ENCODE data around the gene IRX6. TPM values are rescaled to one million over a fixed set of nuclear protein-coding genes. Genes with fewer than 3 reads are reported as not detected.

The IRX6 gene
- total RNA-seq, 1 donor from 2014 or later = not detected

- intact Hi-C loops (cut with micrococcal nuclease) = no loop called here
- no peaks in the 10 kb centered on the region for H3K9me3 Mint-ChIP-seq
- no peak overlapping the region for H3K4me3 Mint-ChIP-seq (ENCODE audit: low read depth)
- H3K27me3 Mint-ChIP-seq (ENCODE audit: low read depth) = no peaks in the 10 kb centered on the region
- H3K4me1 Mint-ChIP-seq (ENCODE audit: low read depth) = no peaks in the 10 kb centered on the region
- no peaks in the 10 kb centered on the region for H3K36me3 Mint-ChIP-seq (ENCODE audit: low read depth)
- DNase-seq (ENCODE audit: low spot score) = no peak
- H3K27ac Mint-ChIP-seq = no peak overlapping the region
Observed at GRCh38 chr16:55350984-55351383, 27.0 kb downstream of the IRX6 start.

DNA sequence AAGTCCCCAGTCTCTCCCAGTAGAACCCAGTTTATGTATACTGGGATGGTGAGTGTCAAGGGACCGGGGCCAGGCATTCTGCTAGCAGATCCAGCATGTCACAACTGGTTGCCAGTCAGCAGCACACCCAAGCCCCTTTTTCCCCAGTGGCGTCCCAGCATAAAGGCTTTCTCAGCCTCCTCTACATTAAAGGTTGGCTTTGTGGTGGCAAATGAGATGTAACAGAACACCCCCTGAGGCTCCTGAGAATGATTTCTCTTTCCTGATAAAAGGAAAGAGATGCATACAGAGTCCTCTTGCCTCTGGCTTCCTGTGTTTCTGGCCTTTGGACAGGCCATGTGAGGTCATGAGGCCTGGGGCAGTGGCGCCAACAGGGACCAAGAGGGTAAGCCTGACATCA lies 27.9 kb downstream of the IRX6 start:
- no peaks in the 10 kb centered on the region for H3K36me3 Mint-ChIP-seq (ENCODE audit: low read depth)
- H3K4me3 Mint-ChIP-seq (ENCODE audit: low read depth) = no peak overlapping the region
- no peak overlapping the region for H3K27ac Mint-ChIP-seq
- intact Hi-C loops (cut with micrococcal nuclease) = no loop called here
- DNase-seq (ENCODE audit: low spot score) = no peak
- H3K4me1 Mint-ChIP-seq (ENCODE audit: low read depth) = no peaks in the 10 kb centered on the region
- no peaks in the 10 kb centered on the region for H3K27me3 Mint-ChIP-seq (ENCODE audit: low read depth)
- no peaks in the 10 kb centered on the region for H3K9me3 Mint-ChIP-seq

DNA sequence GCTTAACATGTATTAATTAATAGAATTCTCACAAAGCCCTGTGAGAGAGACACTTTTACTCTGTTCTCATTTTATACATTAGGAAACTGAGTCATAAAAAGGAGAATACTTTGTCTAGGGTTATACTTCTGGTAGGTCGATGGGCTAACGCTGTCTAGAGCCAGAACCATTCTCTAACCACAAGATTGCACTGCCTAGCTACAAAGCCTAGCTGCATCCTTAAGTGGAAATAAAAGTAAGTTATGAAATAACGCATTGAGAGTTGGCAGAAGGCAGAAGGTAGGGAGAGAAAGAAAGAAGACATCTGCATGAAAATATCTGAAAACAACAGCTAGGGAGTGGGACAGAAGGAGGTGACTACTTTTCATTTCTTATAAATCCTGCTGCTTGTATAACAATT lies 33.2 kb downstream of the IRX6 start:
- intact Hi-C loops (cut with micrococcal nuclease) = no loop called here
- no peaks in the 10 kb centered on the region for H3K4me1 Mint-ChIP-seq (ENCODE audit: low read depth)
- no peaks in the 10 kb centered on the region for H3K27me3 Mint-ChIP-seq (ENCODE audit: low read depth)
- H3K9me3 Mint-ChIP-seq = no peaks in the 10 kb centered on the region
- no peak overlapping the region for H3K27ac Mint-ChIP-seq
- no peak overlapping the region for H3K4me3 Mint-ChIP-seq (ENCODE audit: low read depth)
- no peak for DNase-seq (ENCODE audit: low spot score)
- H3K36me3 Mint-ChIP-seq (ENCODE audit: low read depth) = no peaks in the 10 kb centered on the region

DNA sequence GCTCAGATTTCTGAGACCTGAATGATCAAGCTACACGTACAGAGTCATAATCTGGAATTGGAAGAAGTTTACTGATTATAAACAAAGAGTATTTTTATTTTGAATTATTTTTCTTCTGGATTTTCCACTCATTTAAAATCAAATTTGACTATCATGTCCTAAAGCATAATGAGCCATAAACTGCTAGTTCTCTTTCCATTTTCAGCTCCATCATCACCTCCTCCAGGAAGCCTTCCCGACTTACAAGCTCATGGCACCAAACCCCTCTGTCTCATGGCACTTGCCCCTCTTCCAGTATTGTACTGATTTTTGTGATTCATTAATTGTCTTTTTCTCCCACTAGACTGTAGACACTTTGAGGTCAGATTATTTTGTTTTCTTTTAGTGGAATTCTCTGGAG lies 35.9 kb downstream of the IRX6 start:
- no peaks in the 10 kb centered on the region for H3K36me3 Mint-ChIP-seq (ENCODE audit: low read depth)
- no peak for DNase-seq (ENCODE audit: low spot score)
- H3K27me3 Mint-ChIP-seq (ENCODE audit: low read depth) = no peaks in the 10 kb centered on the region
- no peak overlapping the region for H3K4me3 Mint-ChIP-seq (ENCODE audit: low read depth)
- H3K9me3 Mint-ChIP-seq = no peaks in the 10 kb centered on the region
- no peaks in the 10 kb centered on the region for H3K4me1 Mint-ChIP-seq (ENCODE audit: low read depth)
- intact Hi-C loops (cut with micrococcal nuclease) = no loop called here
- H3K27ac Mint-ChIP-seq = no peak overlapping the region

GRCh38 chr16:55364811-55365210 lies 40.8 kb downstream of the IRX6 start:
- Mint-ChIP-seq H3K27ac (no peak overlapping the region), H3K9me3 (no peaks in the 10 kb centered on the region), H3K36me3 (ENCODE audit: low read depth) (no peaks in the 10 kb centered on the region), H3K27me3 (ENCODE audit: low read depth) (peaks cover 10% of the 10 kb centered on the region), H3K4me1 (ENCODE audit: low read depth) (no peaks in the 10 kb centered on the region), H3K4me3 (ENCODE audit: low read depth) (no peak overlapping the region)
- no peak for DNase-seq (ENCODE audit: low spot score)
- intact Hi-C loops (cut with micrococcal nuclease) = no loop called here

DNA sequence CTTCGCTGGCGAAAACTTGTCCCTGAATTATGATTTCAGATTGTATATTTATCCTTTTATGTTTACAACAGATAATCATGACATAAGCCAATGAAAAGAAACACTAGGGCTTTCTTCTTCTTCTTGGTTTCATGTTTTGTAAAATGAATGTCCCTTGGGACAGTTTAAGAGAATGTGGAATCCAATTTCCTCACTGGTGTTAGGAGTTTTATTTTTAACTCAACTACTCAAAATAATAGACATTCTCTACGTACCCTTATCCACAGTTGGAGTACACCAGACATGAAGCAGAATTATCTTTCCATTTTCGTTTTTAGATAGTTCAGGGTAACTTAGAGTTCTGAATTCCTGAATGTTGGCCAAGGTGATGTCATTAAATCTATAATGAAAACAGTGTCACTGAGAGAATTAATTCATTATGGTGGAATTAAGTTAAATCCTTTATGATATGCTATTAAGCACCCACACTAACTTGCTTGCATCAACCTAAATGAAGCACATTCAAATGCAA lies 43.4 kb downstream of the IRX6 start:
- H3K9me3 Mint-ChIP-seq = no peaks in the 10 kb centered on the region
- no peaks in the 10 kb centered on the region for H3K4me1 Mint-ChIP-seq (ENCODE audit: low read depth)
- H3K27me3 Mint-ChIP-seq (ENCODE audit: low read depth) = peaks cover 32% of the 10 kb centered on the region
- intact Hi-C loops (cut with micrococcal nuclease) = no loop called here
- no peak overlapping the region for H3K27ac Mint-ChIP-seq
- H3K4me3 Mint-ChIP-seq (ENCODE audit: low read depth) = no peak overlapping the region
- no peak for DNase-seq (ENCODE audit: low spot score)
- H3K36me3 Mint-ChIP-seq (ENCODE audit: low read depth) = no peaks in the 10 kb centered on the region

DNA sequence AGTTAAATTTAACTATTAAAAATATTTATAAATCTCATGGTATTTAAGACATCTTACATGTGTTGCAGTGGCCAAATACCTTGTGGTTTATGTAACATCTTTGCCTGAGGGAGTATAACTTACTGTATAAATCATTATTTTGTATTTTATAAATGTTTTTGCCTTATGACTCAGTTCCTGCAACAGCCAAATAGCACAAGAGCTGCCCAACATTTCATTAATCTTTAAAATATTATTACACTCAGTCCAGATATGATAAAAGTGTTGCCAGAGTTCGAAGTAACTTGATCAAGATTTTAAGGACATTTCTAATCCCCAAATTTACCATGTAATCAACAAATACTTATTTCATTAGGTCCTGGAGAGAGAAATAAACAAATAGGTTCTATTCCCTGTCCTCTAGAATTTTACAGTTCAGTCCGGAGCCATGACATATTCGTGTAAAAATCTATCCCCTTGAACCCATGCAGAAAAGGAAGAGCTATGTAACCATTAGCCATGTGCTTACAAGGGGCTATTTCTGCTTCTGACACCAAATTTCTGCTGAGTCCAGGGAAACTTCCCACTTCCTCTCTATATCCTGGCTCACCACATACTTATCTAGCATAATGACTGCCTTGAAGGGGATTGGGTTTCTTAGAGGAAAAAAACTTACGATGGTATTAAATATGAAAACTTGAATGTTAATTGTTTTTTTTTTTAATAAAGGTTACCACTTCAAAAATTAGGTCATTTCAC lies 44.0 kb downstream of the IRX6 start:
- H3K4me1 Mint-ChIP-seq (ENCODE audit: low read depth) = no peaks in the 10 kb centered on the region
- intact Hi-C loops (cut with micrococcal nuclease) = no loop called here
- no peaks in the 10 kb centered on the region for H3K9me3 Mint-ChIP-seq
- no peak for DNase-seq (ENCODE audit: low spot score)
- no peaks in the 10 kb centered on the region for H3K36me3 Mint-ChIP-seq (ENCODE audit: low read depth)
- peaks cover 37% of the 10 kb centered on the region for H3K27me3 Mint-ChIP-seq (ENCODE audit: low read depth)
- no peak overlapping the region for H3K4me3 Mint-ChIP-seq (ENCODE audit: low read depth)
- no peak overlapping the region for H3K27ac Mint-ChIP-seq

- intact Hi-C loops (cut with micrococcal nuclease) = no loop called here
- Mint-ChIP-seq H3K27ac (no peak overlapping the region), H3K4me3 (ENCODE audit: low read depth) (no peak overlapping the region), H3K27me3 (ENCODE audit: low read depth) (peaks cover 37% of the 10 kb centered on the region), H3K9me3 (no peaks in the 10 kb centered on the region), H3K4me1 (ENCODE audit: low read depth) (no peaks in the 10 kb centered on the region), H3K36me3 (ENCODE audit: low read depth) (no peaks in the 10 kb centered on the region)
- no peak for DNase-seq (ENCODE audit: low spot score)
Observed at GRCh38 chr16:55369151-55369550, 45.1 kb downstream of the IRX6 start.

DNA sequence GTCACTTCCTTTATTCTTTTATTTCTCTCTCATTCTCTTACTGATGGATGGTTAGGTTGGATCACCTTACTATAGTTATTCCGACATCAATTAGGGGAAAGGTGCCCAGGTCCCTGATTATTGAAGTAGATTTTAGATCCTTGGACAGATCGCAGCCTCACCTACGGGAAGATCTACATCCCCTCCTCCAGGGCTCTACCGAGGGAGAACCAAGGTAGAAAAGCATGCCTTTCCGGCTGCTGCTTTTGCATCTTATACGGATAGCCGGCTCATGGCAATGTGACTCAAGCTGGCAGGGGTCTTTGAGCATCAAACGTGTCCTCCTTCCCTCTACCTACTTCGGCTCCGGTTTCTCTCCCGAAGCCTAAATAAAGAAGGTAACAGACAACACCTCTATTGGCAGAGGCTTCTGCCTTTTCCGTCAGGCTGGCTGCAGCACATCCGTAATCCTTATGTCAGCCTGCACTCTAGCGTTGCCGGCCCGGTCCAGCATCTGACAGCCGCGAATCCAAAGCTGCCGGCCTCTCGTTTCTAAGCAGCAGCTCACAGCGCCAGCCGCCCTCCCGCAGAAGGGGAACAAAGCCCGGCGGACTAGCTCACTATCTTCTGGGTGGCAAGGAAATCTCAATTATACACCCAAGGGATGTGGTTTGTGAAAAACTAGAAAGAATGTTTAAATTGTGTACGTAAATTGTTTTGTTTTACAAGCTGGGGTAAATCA lies 46.9 kb downstream of the IRX6 start:
- peaks cover 37% of the 10 kb centered on the region for H3K27me3 Mint-ChIP-seq (ENCODE audit: low read depth)
- no peak for DNase-seq (ENCODE audit: low spot score)
- intact Hi-C loops (cut with micrococcal nuclease) = loop anchor here (5.0 kb wide), 1 partner anchor 1079 kb away; no protein-coding TSS in a partner anchor

GRCh38 chr16:55372792-55373488 lies 48.9 kb downstream of the IRX6 start:
- H3K9me3 Mint-ChIP-seq = no peaks in the 10 kb centered on the region
- intact Hi-C loops (cut with micrococcal nuclease) = loop anchor here (5.0 kb wide), 1 partner anchor 1081 kb away; no protein-coding TSS in a partner anchor
- H3K36me3 Mint-ChIP-seq (ENCODE audit: low read depth) = no peaks in the 10 kb centered on the region
- no peak overlapping the region for H3K4me3 Mint-ChIP-seq (ENCODE audit: low read depth)
- H3K4me1 Mint-ChIP-seq (ENCODE audit: low read depth) = no peaks in the 10 kb centered on the region
- H3K27me3 Mint-ChIP-seq (ENCODE audit: low read depth) = peaks cover 33% of the 10 kb centered on the region
- H3K27ac Mint-ChIP-seq = no peak overlapping the region
- no peak for DNase-seq (ENCODE audit: low spot score)

More for the DNA sequence above, 46.9 kb downstream of the IRX6 start:
- no peaks in the 10 kb centered on the region for H3K9me3 Mint-ChIP-seq
- H3K4me3 Mint-ChIP-seq (ENCODE audit: low read depth) = no peak overlapping the region
- no peak overlapping the region for H3K27ac Mint-ChIP-seq
- H3K4me1 Mint-ChIP-seq (ENCODE audit: low read depth) = no peaks in the 10 kb centered on the region
- H3K36me3 Mint-ChIP-seq (ENCODE audit: low read depth) = no peaks in the 10 kb centered on the region

- DNase-seq (ENCODE audit: low spot score) = no peak
- Mint-ChIP-seq H3K4me1 (ENCODE audit: low read depth) (no peaks in the 10 kb centered on the region), H3K36me3 (ENCODE audit: low read depth) (no peaks in the 10 kb centered on the region), H3K9me3 (no peaks in the 10 kb centered on the region), H3K27me3 (ENCODE audit: low read depth) (peaks cover 33% of the 10 kb centered on the region), H3K27ac (no peak overlapping the region), H3K4me3 (ENCODE audit: low read depth) (no peak overlapping the region)
- intact Hi-C loops (cut with micrococcal nuclease) = loop anchor here (5.0 kb wide), 1 partner anchor 1081 kb away; no protein-coding TSS in a partner anchor
Observed at GRCh38 chr16:55373489-55373832, 49.5 kb downstream of the IRX6 start.

- H3K27me3 Mint-ChIP-seq (ENCODE audit: low read depth) = peaks cover 18% of the 10 kb centered on the region
- no peaks in the 10 kb centered on the region for H3K36me3 Mint-ChIP-seq (ENCODE audit: low read depth)
- no peaks in the 10 kb centered on the region for H3K9me3 Mint-ChIP-seq
- H3K27ac Mint-ChIP-seq = no peak overlapping the region
- H3K4me3 Mint-ChIP-seq (ENCODE audit: low read depth) = no peak overlapping the region
- no peaks in the 10 kb centered on the region for H3K4me1 Mint-ChIP-seq (ENCODE audit: low read depth)
- intact Hi-C loops (cut with micrococcal nuclease) = no loop called here
- DNase-seq (ENCODE audit: low spot score) = no peak
Observed at GRCh38 chr16:55376045-55376444, 52.0 kb downstream of the IRX6 start.
